Calu3 (cell line): Measurements from ENCODE around the gene CDH13. TPM values are rescaled to one million over a fixed set of nuclear protein-coding genes. Genes with fewer than 3 reads are reported as not detected.

Experiments used
- BruUV-seq: library from RNA; stranded (reverse); fragments of 400-500 nt; replicated peaks from 2 replicates; lab custom pipeline; 2021; lab: Mats Ljungman, UMichigan
- CTCF ChIA-PET: fragments of 300-600 bp; sonication (Branson Sonifier 250); formaldehyde crosslinking; loops from one replicate; lab custom pipeline; 2022; ENCODE audit warnings: antibody characterized with exemption; lab: Charles Lee
- DNase-seq: peaks from one replicate; pipeline ENCODE4 v3.0.0; 2022
- H3K27ac Mint-ChIP-seq: one replicate; pipeline ENCODE4 v1.8.0; 2022; ENCODE audit warnings: mixed read lengths; ENCODE audit not compliant: unreplicated experiment
- H3K27me3 Mint-ChIP-seq: one replicate; pipeline ENCODE4 v1.8.0; 2022; ENCODE audit warnings: mixed read lengths; ENCODE audit not compliant: unreplicated experiment
- H3K36me3 Mint-ChIP-seq: one replicate; pipeline ENCODE4 v1.8.0; 2022; ENCODE audit warnings: mild to moderate bottlenecking, moderate library complexity, mixed read lengths; ENCODE audit not compliant: insufficient read depth, unreplicated experiment
- H3K4me1 Mint-ChIP-seq: one replicate; pipeline ENCODE4 v1.8.0; 2022; ENCODE audit warnings: mild to moderate bottlenecking, low read depth, mixed read lengths; ENCODE audit not compliant: unreplicated experiment
- H3K4me3 Mint-ChIP-seq: one replicate; pipeline ENCODE4 v1.8.0; 2022; ENCODE audit warnings: mild to moderate bottlenecking, low read depth, moderate library complexity, mixed read lengths; ENCODE audit not compliant: unreplicated experiment
- H3K9me3 Mint-ChIP-seq: one replicate; pipeline ENCODE4 v1.8.0; 2022; ENCODE audit warnings: low read depth, mixed read lengths; ENCODE audit not compliant: unreplicated experiment
- CTCF ChIP-seq: fragments of 200-600 bp; IDR thresholded peaks from one replicate; pipeline ENCODE4 v1.8.0; 2022; ENCODE audit warnings: antibody characterized with exemption; ENCODE audit not compliant: unreplicated experiment
- intact Hi-C: fragments of 100-400 bp; cut with micrococcal nuclease; formaldehyde crosslinking; loops from one replicate; pipeline ENCODE4 v1.10.0; 2022; ENCODE audit not compliant: unreplicated experiment
- total RNA-seq: library from RNA; stranded (reverse); gene quantifications from 2 replicates; pipeline ENCODE4 v1.2.3, GENCODE V29; 2022

The CDH13 gene
- total RNA-seq, 1 experiment from 2014 or later, result not detected

GRCh38 chr16:82675300-82675699 lies 48.5 kb downstream of the CDH13 start:
- DNase-seq, result no peak
- intact Hi-C loops, result no loop called here
- no peaks in the 10 kb centered on the region for H3K36me3 Mint-ChIP-seq
- TF ChIP-seq CTCF, result no peak
- H3K27ac Mint-ChIP-seq, result no peak overlapping the region
- peaks cover 3% of the 10 kb centered on the region for H3K9me3 Mint-ChIP-seq
- CTCF ChIA-PET, result no interaction called here
- H3K4me3 Mint-ChIP-seq, result no peak overlapping the region
- no peaks in the 10 kb centered on the region for H3K4me1 Mint-ChIP-seq
- BruUV-seq, result no TSS peak
- H3K27me3 Mint-ChIP-seq, result peaks cover 27% of the 10 kb centered on the region

GRCh38 chr16:82681592-82681991 lies 54.8 kb downstream of the CDH13 start:
- no peaks in the 10 kb centered on the region for H3K9me3 Mint-ChIP-seq
- H3K4me3 Mint-ChIP-seq, result no peak overlapping the region
- DNase-seq, result no peak
- CTCF ChIA-PET, result no interaction called here
- intact Hi-C loops, result loop anchor here (1.0 kb wide), 1 partner anchor 19 kb away; no protein-coding TSS in a partner anchor
- no peak for TF ChIP-seq CTCF
- BruUV-seq, result no TSS peak
- peaks cover 58% of the 10 kb centered on the region for H3K27me3 Mint-ChIP-seq
- H3K27ac Mint-ChIP-seq, result no peak overlapping the region
- H3K4me1 Mint-ChIP-seq, result no peaks in the 10 kb centered on the region
- no peaks in the 10 kb centered on the region for H3K36me3 Mint-ChIP-seq

- CTCF ChIA-PET, result interaction anchor here (1.1 kb wide), 1 partner anchor 16 kb away, joined by 4 read pairs; no protein-coding TSS in a partner anchor
- DNase-seq, result no peak
- no peaks in the 10 kb centered on the region for H3K4me1 Mint-ChIP-seq
- H3K27ac Mint-ChIP-seq, result no peak overlapping the region
- H3K9me3 Mint-ChIP-seq, result no peaks in the 10 kb centered on the region
- intact Hi-C loops, result no loop called here
- H3K4me3 Mint-ChIP-seq, result no peak overlapping the region
- no peaks in the 10 kb centered on the region for H3K36me3 Mint-ChIP-seq
- peaks cover 58% of the 10 kb centered on the region for H3K27me3 Mint-ChIP-seq
- no peak for TF ChIP-seq CTCF
- no TSS peak for BruUV-seq
These were observed 56.0 kb downstream of the CDH13 start for GRCh38 chr16:82682767-82683166.

GRCh38 chr16:82684256-82684655 lies 57.5 kb downstream of the CDH13 start:
- no peak overlapping the region for H3K4me3 Mint-ChIP-seq
- H3K36me3 Mint-ChIP-seq, result no peaks in the 10 kb centered on the region
- no TSS peak for BruUV-seq
- no peak for TF ChIP-seq CTCF
- H3K27ac Mint-ChIP-seq, result no peak overlapping the region
- no peaks in the 10 kb centered on the region for H3K4me1 Mint-ChIP-seq
- H3K9me3 Mint-ChIP-seq, result no peaks in the 10 kb centered on the region
- peaks cover 57% of the 10 kb centered on the region for H3K27me3 Mint-ChIP-seq
- DNase-seq, result no peak
- CTCF ChIA-PET, result no interaction called here
- intact Hi-C loops, result no loop called here
